BLaER1 treated with 17β-estradiol and CSF1 and Interleukin-3, amounts not matched to agents 10 nM and 100 nM (cell line): ENCODE results near the gene TMC8.
A peak's percentile ranks its signal among the peaks of the same experiment; 100 is the strongest.
"Not testable (repeated sequence)": the region's sequence is repeated elsewhere in the genome, so short reads cannot be mapped to it uniquely, and the experiment has no call there.

Experiments used
- H3K27ac ChIP-seq, 11 experiments: shearing (Covaris generic); formaldehyde crosslinking; 2 replicates each; pipeline ENCODE4 v1.8.1; 2022
- H3K27me3 ChIP-seq, 11 experiments: shearing (Covaris generic); formaldehyde crosslinking; 2 replicates each; pipeline ENCODE4 v1.8.1; 2022
- H3K36me3 ChIP-seq, 11 experiments: shearing (Covaris generic); formaldehyde crosslinking; 2 replicates each; pipeline ENCODE4 v1.8.1; 2022
- H3K4me1 ChIP-seq, 10 experiments: shearing (Covaris generic); formaldehyde crosslinking; 2 replicates each; pipeline ENCODE4 v1.8.1; 2022
- H3K4me2 ChIP-seq, 11 experiments: shearing (Covaris generic); formaldehyde crosslinking; 2 replicates each; pipeline ENCODE4 v1.8.1; 2022
- H3K4me3 ChIP-seq, 10 experiments: shearing (Covaris generic); formaldehyde crosslinking; 2 replicates each; pipeline ENCODE4 v1.8.1; 2022
- H3K9ac ChIP-seq, 11 experiments: shearing (Covaris generic); formaldehyde crosslinking; 2 replicates each; pipeline ENCODE4 v1.8.1; 2022
- H3K9me3 ChIP-seq, 11 experiments: shearing (Covaris generic); formaldehyde crosslinking; replicated peaks in 1 of 11; 2 replicates each; pipeline ENCODE4 v1.8.1; 2022
- H4K20me1 ChIP-seq, 11 experiments: shearing (Covaris generic); formaldehyde crosslinking; 2 replicates each; pipeline ENCODE4 v1.8.1; 2022
- Cebpa-rat ChIP-seq, 11 experiments: shearing (Covaris generic); IDR thresholded peaks; 2 replicates each; pipeline ENCODE4 v1.8.1; 2022

The TMC8 gene, protein sequence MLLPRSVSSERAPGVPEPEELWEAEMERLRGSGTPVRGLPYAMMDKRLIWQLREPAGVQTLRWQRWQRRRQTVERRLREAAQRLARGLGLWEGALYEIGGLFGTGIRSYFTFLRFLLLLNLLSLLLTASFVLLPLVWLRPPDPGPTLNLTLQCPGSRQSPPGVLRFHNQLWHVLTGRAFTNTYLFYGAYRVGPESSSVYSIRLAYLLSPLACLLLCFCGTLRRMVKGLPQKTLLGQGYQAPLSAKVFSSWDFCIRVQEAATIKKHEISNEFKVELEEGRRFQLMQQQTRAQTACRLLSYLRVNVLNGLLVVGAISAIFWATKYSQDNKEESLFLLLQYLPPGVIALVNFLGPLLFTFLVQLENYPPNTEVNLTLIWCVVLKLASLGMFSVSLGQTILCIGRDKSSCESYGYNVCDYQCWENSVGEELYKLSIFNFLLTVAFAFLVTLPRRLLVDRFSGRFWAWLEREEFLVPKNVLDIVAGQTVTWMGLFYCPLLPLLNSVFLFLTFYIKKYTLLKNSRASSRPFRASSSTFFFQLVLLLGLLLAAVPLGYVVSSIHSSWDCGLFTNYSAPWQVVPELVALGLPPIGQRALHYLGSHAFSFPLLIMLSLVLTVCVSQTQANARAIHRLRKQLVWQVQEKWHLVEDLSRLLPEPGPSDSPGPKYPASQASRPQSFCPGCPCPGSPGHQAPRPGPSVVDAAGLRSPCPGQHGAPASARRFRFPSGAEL

DNA sequence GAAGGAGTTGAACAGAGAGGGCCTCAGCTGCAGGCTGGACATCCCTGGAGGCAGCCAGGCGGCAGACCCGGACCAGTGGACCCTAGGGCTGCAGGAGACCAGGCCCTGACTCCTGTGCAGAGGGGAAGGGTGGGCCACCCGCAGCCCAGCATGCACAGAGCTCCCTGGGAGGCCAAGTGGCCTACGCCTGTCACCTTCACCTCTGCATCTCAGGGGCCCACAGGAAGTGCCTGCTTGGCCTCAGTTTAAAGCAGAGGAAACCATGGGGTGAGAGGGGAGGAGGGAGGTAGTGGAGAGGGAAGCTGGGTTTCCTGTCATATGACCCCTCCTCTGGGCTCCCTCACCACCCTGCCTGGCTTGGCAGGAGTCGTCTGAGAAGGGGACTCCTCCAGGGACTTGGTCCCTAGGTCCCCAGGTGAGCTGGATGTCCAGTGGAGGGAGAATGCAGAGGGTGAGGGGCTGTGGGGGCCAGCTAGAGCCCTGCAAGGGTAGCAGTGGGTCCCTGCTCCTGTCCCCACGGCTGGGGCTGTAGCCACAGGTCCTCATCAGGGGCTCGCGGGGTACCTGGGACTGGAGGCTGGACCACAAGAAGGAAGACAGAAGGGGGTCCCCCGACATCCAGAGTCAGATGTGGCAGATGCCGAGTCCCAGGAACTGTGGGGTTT is at the start of gene TMC8:
Gene TMC8, plus strand, starts transcription at position 335 of the 665 bp plus-strand sequence. CDS start 818 bp downstream, outside the sequence.
- Histone ChIP-seq H4K20me1 (peaks cover 0 to 54% (median 33%) of the 10 kb centered on the region in 11 experiments; a peak in 17 of 22 replicates), H3K9me3 (no peaks in the 10 kb centered on the region), H3K27me3 (no peaks in the 10 kb centered on the region), H3K27ac (peak within 1 kb of the TSS; percentile 61 to 95 (median 89)), H3K4me2 (peak within 1 kb of the TSS; percentile 94 to 100 (median 99)), H3K9ac (peak within 1 kb of the TSS; percentile 70 to 95 (median 89)), H3K4me1 (peaks cover 74 to 93% (median 84%) of the 10 kb centered on the region in 10 experiments), H3K4me3 (peak within 1 kb of the TSS; percentile 60 to 94 (median 83)), H3K36me3 (peaks cover 9 to 41% (median 20%) of the 10 kb centered on the region in 11 experiments; a peak in 21 of 22 replicates)
- no peak for TF ChIP-seq Cebpa-rat (IDR thresholded peaks at IDR 0.05)

DNA sequence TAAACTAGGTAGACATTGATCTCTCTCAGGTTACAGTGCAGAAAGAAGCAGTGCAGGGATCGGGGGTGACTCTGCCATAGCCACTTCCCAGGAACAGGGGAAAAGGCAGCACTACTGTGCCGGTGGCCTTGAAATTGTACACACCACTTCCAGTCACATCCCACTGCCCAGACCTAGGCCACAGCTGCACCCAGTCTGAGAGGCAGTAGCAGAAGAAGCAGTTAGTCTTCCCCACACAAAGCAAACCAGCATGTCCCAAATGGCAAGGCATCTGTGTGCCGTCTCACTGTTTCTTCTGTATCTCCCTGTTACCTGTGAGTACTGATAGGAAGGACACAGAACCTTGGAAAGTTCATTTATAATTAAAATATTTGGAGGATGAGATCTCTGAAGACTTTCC is 49.0 kb upstream of the TMC8 start:
- H3K4me3 ChIP-seq, result no peak overlapping the region
- H3K9ac ChIP-seq, result 0 out of 22 replicates have a peak overlapping the region, but pooled peaks of 1 of the 11 experiments have one; percentile 9
- H3K4me2 ChIP-seq, result no peak overlapping the region
- no peak for TF ChIP-seq Cebpa-rat (IDR thresholded peaks at IDR 0.05)
- no peaks in the 10 kb centered on the region for H4K20me1 ChIP-seq
- no peaks in the 10 kb centered on the region for H3K9me3 ChIP-seq
- peaks cover 0 to 13% (median 6%) of the 10 kb centered on the region in 10 experiments; a peak in 8 of 20 replicates for H3K4me1 ChIP-seq
- peaks cover 27 to 86% (median 48%) of the 10 kb centered on the region in 11 experiments for H3K36me3 ChIP-seq
- no peak overlapping the region for H3K27ac ChIP-seq
- H3K27me3 ChIP-seq, result no peaks in the 10 kb centered on the region

DNA sequence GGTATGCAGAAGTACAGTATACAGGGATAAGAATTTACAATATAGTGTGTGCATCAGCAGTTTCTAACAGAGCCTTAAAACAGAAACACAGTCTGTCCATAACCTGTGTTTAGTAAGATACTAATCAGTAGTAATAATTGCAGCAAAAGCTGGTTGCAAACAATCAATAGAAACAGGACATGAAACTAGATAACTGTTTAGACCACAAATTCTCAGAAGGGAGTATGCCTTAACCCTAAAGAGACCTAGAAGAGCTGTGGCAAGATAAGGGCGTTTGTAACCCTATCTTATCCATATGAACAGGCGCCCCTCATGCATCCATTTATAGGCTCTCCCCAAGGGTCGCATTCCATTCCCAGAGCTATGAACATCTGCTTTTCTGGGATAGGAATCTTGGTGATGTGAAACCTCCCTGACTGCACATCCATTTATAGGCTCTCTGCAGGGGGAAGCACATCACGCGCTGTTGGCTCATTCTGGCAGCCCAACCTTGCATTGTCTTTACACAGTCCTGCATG is 48.2 kb upstream of the TMC8 start:
- peaks cover 28 to 86% (median 48%) of the 10 kb centered on the region in 11 experiments for H3K36me3 ChIP-seq
- not testable (repeated sequence) for H3K27ac ChIP-seq, H3K9me3 ChIP-seq, H3K4me3 ChIP-seq, H3K27me3 ChIP-seq, H4K20me1 ChIP-seq, H3K4me2 ChIP-seq, H3K9ac ChIP-seq
- peaks cover 0 to 13% (median 6%) of the 10 kb centered on the region in 10 experiments; a peak in 8 of 20 replicates for H3K4me1 ChIP-seq

DNA sequence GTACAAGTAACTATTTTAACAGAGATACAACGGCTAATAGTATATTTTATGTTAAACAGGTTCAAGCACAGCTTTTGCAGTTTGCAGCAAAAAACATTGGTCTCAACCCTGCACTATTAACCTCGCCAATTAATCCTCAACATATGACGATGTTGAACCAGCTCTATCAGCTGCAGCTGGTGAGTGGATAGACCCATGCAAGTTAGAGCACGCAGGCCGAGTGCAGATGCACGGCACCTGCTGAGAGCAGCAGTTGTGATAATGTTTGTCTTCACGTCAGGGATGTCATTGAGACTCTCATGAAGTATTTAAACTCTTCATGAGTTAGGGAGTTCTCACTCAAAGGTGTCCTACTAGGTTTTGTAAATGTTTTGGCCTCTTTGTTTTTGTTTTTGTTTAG is 47.6 kb upstream of the TMC8 start:
- Histone ChIP-seq H3K4me1 (peaks cover 0 to 13% (median 6%) of the 10 kb centered on the region in 10 experiments; a peak in 8 of 20 replicates), H3K27me3 (no peaks in the 10 kb centered on the region), H3K27ac (no peak overlapping the region), H3K36me3 (peaks cover 28 to 86% (median 48%) of the 10 kb centered on the region in 11 experiments), H3K9me3 (no peaks in the 10 kb centered on the region), H3K4me3 (no peak overlapping the region), H4K20me1 (no peaks in the 10 kb centered on the region), H3K9ac (no peak overlapping the region), H3K4me2 (no peak overlapping the region)
- no peak for TF ChIP-seq Cebpa-rat (IDR thresholded peaks at IDR 0.05)

DNA sequence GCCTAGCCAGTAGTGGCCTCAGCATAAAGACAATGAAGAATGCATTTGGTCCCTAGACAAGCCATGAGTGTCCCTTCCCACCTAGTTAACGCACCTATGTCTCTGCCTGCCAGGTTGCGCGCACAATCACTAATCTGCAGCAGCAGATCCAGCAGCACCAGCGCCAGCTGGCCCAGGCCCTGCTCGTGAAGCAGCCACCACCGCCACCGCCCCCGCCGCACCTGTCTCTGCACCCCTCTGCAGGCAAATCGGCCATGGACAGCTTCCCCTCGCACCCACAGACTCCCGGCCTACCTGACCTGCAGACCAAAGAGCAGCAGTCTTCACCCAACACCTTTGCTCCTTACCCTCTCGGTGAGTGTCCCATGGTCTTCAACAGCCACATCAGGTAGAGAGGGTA is 43.8 kb upstream of the TMC8 start:
- Histone ChIP-seq H3K9me3 (no peaks in the 10 kb centered on the region), H3K4me3 (no peak overlapping the region), H3K36me3 (peaks cover 20 to 88% (median 57%) of the 10 kb centered on the region in 11 experiments), H3K4me2 (no peak overlapping the region), H3K9ac (no peak overlapping the region), H4K20me1 (no peaks in the 10 kb centered on the region), H3K4me1 (peaks cover 7 to 16% (median 10%) of the 10 kb centered on the region in 10 experiments; a peak in 15 of 20 replicates), H3K27ac (no peak overlapping the region), H3K27me3 (no peaks in the 10 kb centered on the region)
- no peak for TF ChIP-seq Cebpa-rat (IDR thresholded peaks at IDR 0.05)

DNA sequence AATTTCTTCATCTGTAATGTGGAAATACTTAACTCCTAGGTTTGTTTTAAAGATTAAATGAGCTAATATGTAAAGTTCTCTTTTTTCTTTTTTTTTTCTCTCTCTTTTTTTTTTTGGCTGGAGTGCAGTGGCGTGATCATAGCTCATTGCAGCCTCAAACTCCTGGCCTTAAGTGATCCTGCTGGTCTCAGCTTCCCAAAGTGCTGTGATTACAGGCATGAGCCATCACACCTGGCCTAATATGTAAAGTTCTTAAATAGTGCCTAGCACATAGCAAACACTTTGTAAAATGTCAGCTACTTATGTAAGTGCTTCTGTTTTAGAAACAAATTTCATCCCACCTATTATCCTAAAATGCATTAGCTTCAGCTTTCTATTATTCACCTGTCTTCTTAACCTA is 42.0 kb upstream of the TMC8 start:
- Histone ChIP-seq H3K9me3 (no peaks in the 10 kb centered on the region), H3K27ac (no peak overlapping the region), H3K4me2 (no peak overlapping the region), H4K20me1 (no peaks in the 10 kb centered on the region), H3K4me1 (peaks cover 0 to 16% (median 4%) of the 10 kb centered on the region in 10 experiments; a peak in 9 of 20 replicates), H3K27me3 (no peaks in the 10 kb centered on the region), H3K36me3 (peaks cover 34 to 93% (median 70%) of the 10 kb centered on the region in 11 experiments), H3K9ac (no peak overlapping the region), H3K4me3 (no peak overlapping the region)
- no peak for TF ChIP-seq Cebpa-rat (IDR thresholded peaks at IDR 0.05)

DNA sequence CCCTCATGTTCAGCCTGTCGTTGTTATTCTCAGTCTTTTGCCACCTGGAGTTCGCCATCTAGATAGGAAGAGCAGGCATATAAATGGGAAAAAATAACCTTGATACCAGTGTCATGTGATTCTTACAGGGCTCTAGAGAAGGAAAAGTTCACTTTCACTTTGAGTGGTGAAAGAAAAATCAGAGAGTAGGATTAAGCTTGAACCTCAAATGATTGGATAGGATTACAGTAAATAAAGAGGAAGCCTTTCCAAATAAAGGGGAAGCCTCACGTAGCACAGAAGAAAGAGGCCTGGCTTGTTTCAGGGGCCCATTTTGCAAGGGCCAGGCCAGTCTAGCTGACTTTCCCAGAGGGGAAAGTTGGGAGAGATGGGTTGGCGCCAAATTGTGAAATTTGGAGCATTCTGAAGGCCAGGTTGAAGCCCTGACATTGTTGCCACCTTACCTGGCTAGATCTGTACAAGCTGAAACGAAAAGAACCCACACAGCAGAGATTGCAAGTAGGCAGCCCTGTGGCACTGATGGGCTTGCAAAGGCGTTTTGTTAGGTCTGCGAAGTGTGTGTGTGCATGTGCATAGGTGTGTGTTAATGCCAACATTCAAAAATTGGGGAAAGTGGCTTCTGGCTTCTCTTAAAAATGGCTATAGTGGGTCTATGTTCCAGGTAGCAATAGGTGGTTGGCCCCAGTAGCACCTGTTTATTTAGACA is 40.8 kb upstream of the TMC8 start:
- Histone ChIP-seq H4K20me1 (no peaks in the 10 kb centered on the region), H3K27me3 (no peaks in the 10 kb centered on the region), H3K36me3 (peaks cover 46 to 94% (median 82%) of the 10 kb centered on the region in 11 experiments), H3K9me3 (no peaks in the 10 kb centered on the region), H3K4me3 (no peak overlapping the region), H3K27ac (peak overlapping the region in 2 of 11 experiments; percentile 16 to 36; a peak in 1 of 22 replicates), H3K4me1 (peaks cover 0 to 16% (median 4%) of the 10 kb centered on the region in 10 experiments; a peak in 9 of 20 replicates), H3K4me2 (peak overlapping the region in 4 of 11 experiments; percentile 16 to 76 (median 46); a peak in 7 of 22 replicates), H3K9ac (no peak overlapping the region; a peak in 1 of 22 replicates)
- no peak for TF ChIP-seq Cebpa-rat (IDR thresholded peaks at IDR 0.05)

DNA sequence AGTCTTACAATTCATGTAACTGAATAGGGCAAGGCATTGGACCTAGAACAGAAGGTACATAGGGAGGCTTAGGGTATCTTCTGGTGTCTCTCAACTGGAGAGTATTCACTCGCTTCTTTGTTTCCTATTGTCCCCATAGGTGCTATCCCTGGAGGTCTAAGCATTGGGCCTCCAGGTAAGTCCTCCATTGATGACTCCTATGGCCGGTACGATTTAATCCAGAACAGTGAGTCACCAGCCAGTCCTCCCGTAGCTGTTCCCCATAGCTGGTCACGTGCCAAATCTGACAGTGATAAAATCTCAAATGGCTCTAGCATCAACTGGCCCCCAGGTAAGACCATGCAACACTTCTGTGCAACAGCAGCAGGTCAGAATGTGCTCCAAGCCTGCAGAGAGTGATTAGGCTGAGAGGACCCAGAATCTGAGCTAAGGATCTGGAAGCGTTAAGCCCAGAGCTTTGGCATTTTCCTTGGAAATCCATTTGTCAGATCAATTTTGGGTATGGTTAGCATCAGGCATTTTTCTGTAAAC is 37.7 kb upstream of the TMC8 start:
- Histone ChIP-seq H3K4me1 (peaks cover 0 to 16% (median 4%) of the 10 kb centered on the region in 10 experiments; a peak in 9 of 20 replicates), H3K4me3 (no peak overlapping the region), H3K27me3 (no peaks in the 10 kb centered on the region), H3K36me3 (peaks cover 52 to 99% (median 93%) of the 10 kb centered on the region in 11 experiments), H3K4me2 (no peak overlapping the region), H3K27ac (no peak overlapping the region), H3K9me3 (no peaks in the 10 kb centered on the region), H3K9ac (no peak overlapping the region), H4K20me1 (no peaks in the 10 kb centered on the region)
- no peak for TF ChIP-seq Cebpa-rat (IDR thresholded peaks at IDR 0.05)
